ENCODE measurements around the gene PSMD1.

Gene PSMD1

DNA sequence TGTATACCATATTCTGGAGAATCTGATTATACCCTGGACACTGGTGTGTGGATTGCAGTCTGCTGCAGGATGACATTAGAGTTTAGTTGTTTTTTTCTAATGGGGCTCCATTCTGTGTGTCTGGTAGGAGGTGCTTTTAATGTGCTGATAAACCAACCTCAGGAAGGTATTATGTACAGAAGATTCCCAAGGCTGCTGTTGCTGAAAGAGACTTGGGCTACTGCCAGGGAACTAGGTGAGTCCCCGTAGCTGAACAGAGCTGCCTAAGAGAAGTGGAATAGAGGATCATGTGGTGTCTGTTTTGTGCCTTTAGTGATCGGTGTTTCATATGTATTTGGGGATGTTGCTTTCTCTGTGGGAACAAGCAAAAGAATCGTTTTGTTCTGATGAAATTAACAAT is 44.2 kb upstream of the PSMD1 start:
- in situ Hi-C loops (cut with MboI; ENCODE audit: low sequenced_read_pairs, unreplicated experiment) = no loop called here
- no peak for TF ChIP-seq CTCF (IDR thresholded peaks at IDR 0.05; ENCODE audit: borderline replicate concordance, control extremely low read depth, extremely low read depth, insufficient read depth, missing control alignments)

GRCh38 chr2:231013820-231014219 is 42.8 kb upstream of the PSMD1 start:
- no peak for TF ChIP-seq CTCF (IDR thresholded peaks at IDR 0.05; ENCODE audit: borderline replicate concordance, control extremely low read depth, extremely low read depth, insufficient read depth, missing control alignments)
- DNase-seq (ENCODE audit: low spot score) = no peak
- in situ Hi-C loops (cut with MboI; ENCODE audit: low sequenced_read_pairs, unreplicated experiment) = no loop called here

More for the DNA sequence above, 44.2 kb upstream of the PSMD1 start:
- DNase-seq (ENCODE audit: low spot score) = no peak

DNA sequence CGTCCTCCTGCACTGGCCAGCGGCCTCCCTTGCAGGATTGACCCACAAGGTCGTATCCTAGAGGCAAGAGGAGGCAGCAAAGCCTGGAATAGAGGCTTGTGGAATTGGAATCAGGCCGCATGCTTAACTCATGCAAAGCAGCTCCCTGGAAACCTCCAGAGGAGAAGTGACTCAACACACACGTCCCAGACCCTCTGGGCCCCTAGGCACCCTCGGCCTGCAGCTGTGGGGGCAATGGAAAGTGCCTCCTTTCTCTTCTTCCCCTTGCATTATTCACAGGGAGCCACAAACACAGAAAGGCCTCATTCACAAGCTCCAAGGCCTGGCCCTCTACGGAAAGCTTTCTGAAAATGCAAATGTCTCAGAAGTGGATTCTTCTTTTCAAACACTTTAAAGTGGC is 41.2 kb upstream of the PSMD1 start:
- DNase-seq (ENCODE audit: low spot score) = no peak
- in situ Hi-C loops (cut with MboI; ENCODE audit: low sequenced_read_pairs, unreplicated experiment) = no loop called here
- no peak for TF ChIP-seq CTCF (IDR thresholded peaks at IDR 0.05; ENCODE audit: borderline replicate concordance, control extremely low read depth, extremely low read depth, insufficient read depth, missing control alignments)

DNA sequence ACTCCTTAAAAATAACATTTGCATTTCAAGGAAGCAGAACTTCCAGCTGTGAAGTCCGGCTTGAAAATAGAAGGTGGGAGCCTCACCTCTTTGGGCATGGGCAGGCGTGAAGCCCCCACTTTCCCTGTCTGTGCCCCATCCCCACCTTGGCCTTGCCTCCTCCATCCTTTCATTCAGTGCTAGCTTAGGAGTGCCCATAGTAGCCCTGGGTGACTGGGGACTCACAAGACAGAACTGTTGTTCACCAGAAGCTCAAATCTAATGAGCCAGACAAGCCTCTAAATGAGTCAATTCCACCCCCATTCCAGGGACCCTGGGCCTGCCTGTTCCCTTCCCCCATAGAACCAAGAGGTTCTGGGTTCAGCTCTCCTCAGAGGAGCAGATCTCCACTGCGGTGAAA is 40.7 kb upstream of the PSMD1 start:
- in situ Hi-C loops (cut with MboI; ENCODE audit: low sequenced_read_pairs, unreplicated experiment) = no loop called here
- DNase-seq (ENCODE audit: low spot score) = no peak
- TF ChIP-seq CTCF (IDR thresholded peaks at IDR 0.05; ENCODE audit: borderline replicate concordance, control extremely low read depth, extremely low read depth, insufficient read depth, missing control alignments) = no peak

DNA sequence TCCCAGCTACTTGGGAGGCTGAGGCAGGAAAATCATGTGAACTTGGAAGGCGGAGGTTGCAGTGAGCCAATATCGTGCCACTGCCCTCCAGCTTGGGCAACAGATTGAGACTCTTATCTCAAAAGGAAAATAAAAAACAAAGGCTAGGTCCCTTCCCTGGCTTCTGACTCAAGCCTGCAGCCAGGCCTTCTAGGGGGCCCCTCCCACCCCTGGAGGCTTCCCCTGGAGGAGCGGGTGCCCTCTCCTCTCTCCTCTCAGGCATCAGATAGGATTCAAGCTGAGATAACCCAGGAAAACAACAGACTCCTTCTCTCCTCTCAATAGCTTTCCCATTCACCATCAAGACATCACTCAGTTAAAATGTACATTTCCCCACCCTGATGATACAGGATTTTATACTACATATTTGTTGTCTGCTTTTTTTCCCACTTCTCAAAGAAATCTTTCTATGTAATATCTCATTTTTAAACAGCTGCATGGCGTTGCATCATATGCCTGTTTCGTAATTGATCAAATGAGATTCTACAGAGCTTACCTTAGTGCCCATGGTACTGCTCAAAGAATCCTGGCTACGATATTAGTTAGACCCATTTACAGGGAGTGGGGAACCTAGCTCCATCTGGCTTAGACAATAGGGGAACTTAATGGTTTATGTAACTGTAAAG is 40.0 kb upstream of the PSMD1 start:
- TF ChIP-seq CTCF (IDR thresholded peaks at IDR 0.05; ENCODE audit: borderline replicate concordance, control extremely low read depth, extremely low read depth, insufficient read depth, missing control alignments) = no peak
- no peak for DNase-seq (ENCODE audit: low spot score)
- in situ Hi-C loops (cut with MboI; ENCODE audit: low sequenced_read_pairs, unreplicated experiment) = no loop called here

- DNase-seq (ENCODE audit: low spot score) = no peak
- no peak for TF ChIP-seq CTCF (IDR thresholded peaks at IDR 0.05; ENCODE audit: borderline replicate concordance, control extremely low read depth, extremely low read depth, insufficient read depth, missing control alignments)
- in situ Hi-C loops (cut with MboI; ENCODE audit: low sequenced_read_pairs, unreplicated experiment) = no loop called here
Observed at GRCh38 chr2:231017231-231017598, 39.5 kb upstream of the PSMD1 start.
